ENCODE data around the gene ADAMTS16.
"Not testable (repeated sequence)": the region's sequence is repeated elsewhere in the genome, so short reads cannot be mapped to it uniquely, and the experiment has no call there.

Gene ADAMTS16, protein sequence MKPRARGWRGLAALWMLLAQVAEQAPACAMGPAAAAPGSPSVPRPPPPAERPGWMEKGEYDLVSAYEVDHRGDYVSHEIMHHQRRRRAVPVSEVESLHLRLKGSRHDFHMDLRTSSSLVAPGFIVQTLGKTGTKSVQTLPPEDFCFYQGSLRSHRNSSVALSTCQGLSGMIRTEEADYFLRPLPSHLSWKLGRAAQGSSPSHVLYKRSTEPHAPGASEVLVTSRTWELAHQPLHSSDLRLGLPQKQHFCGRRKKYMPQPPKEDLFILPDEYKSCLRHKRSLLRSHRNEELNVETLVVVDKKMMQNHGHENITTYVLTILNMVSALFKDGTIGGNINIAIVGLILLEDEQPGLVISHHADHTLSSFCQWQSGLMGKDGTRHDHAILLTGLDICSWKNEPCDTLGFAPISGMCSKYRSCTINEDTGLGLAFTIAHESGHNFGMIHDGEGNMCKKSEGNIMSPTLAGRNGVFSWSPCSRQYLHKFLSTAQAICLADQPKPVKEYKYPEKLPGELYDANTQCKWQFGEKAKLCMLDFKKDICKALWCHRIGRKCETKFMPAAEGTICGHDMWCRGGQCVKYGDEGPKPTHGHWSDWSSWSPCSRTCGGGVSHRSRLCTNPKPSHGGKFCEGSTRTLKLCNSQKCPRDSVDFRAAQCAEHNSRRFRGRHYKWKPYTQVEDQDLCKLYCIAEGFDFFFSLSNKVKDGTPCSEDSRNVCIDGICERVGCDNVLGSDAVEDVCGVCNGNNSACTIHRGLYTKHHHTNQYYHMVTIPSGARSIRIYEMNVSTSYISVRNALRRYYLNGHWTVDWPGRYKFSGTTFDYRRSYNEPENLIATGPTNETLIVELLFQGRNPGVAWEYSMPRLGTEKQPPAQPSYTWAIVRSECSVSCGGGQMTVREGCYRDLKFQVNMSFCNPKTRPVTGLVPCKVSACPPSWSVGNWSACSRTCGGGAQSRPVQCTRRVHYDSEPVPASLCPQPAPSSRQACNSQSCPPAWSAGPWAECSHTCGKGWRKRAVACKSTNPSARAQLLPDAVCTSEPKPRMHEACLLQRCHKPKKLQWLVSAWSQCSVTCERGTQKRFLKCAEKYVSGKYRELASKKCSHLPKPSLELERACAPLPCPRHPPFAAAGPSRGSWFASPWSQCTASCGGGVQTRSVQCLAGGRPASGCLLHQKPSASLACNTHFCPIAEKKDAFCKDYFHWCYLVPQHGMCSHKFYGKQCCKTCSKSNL

DNA sequence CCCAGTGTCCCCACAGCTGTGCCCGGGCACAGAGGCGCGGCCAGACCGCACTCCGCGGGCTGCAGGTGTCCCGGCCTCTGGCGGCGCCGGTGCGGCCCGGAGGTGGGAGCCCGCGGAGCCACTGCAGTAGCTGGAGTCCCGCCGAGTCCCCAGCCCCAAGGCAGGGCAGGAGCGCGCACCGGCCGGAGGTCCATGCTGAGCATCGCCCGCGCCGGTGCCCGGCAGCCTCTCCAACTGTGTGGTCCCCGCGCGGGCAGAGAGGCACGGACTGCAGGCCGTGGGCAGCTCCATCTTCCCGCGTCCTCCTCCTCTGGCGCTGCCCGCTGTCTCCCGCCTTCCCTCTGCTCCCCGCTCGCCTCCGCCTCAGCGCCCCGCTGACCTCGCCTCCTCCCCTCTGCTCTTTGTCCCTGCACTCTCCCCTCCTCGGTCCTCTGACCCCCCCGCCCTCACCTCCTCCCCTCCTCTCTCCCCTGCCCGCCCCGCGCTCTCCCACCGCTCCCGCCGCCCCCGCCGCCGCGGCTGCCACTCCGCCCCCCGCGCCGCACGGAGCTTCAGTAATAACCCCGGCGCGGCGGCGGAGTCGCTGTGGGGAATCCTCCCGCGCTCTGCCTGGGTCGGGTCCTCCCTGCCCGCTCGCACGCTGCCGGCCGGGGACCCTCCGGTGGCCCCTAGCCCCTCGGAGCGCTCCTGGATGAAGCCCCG is at the start of gene ADAMTS16:
ADAMTS16 (plus strand) TSS at position 554 of the 702 bp plus-strand sequence; CDS start at position 692, 138 bp downstream.
- DNase-seq: no peak

- no peak for DNase-seq
Measured at GRCh38 chr5:5092149-5092548, 48.0 kb upstream of the ADAMTS16 start.

DNA sequence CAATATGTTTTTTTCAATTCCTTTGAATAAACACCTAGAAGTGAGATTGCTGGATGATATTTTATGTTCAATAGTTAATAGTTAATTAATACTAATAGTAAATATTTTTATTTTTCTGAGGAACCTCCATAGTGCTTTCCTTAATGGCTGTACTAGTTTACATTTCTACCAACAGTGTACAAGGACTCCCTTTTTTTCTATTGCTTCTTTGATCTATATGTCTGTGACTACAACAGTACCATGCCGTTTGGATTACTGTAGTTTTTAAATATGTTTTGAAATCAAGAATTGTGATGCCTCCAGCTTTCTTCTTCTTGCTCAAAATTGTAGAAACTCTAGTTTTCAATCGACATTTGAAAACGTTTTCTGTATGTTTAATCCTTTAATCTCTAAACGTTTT is 39.5 kb upstream of the ADAMTS16 start:
- no peak for DNase-seq

GRCh38 chr5:5101676-5102075 is 38.5 kb upstream of the ADAMTS16 start:
- DNase-seq: no peak

DNA sequence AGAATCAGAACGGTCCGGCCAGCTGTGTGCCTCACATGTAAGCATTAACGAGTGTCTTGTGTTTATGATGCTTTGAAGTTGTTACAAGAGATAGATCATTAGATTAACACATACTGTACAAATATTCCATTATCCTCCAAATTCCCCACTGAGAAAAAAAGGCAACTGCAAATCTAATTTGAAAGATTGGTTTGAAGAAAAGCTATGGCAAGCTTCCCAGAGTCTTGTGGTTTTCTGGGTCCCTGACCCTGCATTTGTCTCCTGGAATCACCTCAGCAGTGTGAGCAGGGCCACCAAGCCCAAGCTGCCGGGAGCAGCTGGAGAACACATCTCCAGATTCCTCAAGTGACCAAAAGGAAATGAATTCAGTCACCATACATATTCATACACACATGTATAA is 36.9 kb upstream of the ADAMTS16 start:
- no peak for DNase-seq

DNA sequence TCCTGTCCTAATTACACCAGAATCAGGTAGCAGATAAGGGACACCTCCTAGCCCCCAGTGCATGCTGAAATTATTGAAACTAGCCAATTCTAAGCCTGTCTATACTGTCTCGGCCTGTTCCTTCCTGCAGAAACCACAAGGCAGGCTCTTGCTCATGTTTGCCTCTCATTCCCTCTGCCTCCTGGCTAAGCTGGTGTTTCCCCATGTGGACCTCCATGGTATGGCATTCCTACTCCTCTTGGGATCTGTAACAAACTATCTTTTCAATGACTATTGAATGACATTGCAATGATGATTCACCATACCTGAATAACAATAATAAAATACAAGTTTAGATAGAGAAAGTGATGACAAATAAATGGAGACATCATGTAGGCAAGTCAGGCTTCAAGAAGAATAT is 35.6 kb upstream of the ADAMTS16 start:
- no peak for DNase-seq

DNA sequence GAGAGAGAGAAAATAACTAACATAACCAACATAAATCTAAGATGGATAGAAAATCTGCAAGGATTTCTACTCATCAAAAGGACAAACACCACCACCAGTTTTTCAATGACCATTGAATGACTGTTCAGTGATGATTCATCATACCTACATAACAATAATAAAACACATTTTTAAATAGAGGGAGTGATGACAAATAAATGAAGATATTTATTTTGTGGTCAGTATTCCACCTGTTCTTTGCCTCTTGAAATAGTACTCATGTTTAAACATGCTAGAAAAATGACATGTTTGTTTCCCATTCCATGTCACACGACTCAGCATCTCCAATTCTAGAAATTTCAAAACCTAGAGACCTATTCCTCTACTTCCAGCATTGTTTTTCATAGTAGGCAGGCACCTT is 34.6 kb upstream of the ADAMTS16 start:
- no peak for DNase-seq

- no peak for DNase-seq
Measured at GRCh38 chr5:5116956-5117355, 23.2 kb upstream of the ADAMTS16 start.

- no peak for DNase-seq
Measured at GRCh38 chr5:5122776-5123175, 17.4 kb upstream of the ADAMTS16 start.

DNA sequence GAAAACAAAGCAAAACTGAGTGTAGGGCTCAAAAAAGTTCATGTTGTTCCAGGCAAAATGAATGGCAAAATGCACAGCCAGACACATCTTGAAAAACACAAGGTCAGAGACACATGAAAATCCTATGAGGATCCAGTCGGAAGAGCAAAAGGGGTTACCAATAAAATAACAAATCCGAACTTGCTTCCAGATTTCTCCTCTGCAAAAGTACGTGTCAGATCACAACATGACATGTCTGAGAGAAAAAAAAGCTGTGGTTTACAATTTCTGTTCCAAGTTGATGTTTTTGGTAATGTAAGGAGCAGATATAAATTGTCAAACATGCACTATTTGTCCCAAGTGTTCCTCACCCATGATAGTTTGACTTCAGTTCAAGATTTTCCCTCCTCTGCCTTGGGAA is 15.9 kb upstream of the ADAMTS16 start:
- DNase-seq: no peak

GRCh38 chr5:5126444-5126843 is 13.7 kb upstream of the ADAMTS16 start:
- no peak for DNase-seq

DNA sequence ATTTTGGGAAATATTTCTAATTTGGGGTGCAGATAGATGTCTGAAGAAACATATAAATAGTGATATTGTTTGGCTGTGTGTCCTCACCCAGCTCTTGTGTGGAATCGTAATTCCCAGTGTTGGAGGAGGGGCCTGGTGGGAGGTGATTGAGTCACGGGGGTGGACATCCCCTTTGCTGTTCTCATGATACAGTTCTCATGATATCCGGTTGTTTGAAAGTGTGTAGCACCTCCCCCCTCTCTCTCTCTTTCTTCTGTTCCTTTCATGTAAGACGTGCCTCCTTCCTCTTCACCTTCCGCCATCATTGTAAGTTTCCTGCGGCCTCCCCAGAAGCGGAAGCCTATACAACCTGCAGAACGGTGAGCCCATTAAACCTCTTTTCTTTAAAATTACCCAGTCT is 11.4 kb upstream of the ADAMTS16 start:
- DNase-seq: no peak

GRCh38 chr5:5132234-5132633 is 7.9 kb upstream of the ADAMTS16 start:
- no peak for DNase-seq

DNA sequence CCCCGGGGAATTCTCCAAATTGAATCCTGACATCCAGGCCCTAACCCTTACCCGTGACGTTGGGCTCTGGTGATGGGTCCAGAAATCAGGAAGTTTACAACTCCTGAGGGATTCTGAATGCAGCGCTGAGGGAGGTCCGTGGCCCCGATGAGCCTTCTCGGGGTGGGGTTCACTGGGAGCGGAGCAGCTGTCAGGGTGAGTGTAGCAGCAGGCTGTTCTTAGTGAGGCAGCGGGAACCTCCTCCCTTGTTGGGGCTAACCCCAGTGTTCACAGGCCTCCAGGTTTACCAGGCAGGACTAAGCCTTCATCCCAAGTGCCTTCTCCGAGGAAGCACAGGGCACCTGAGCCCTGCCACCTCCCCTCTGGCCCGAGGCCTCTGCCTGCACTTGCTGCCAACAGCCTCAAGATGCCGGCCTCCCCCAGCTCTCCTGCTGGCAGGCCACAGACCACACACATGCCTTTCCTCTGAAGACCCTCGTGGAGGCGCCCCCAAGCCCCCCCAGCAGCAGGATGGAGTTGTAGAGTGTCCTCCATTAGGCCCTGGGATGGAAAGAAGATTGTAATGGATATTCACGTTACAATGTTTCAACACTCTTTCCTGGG is 7.3 kb upstream of the ADAMTS16 start:
- DNase-seq: no peak

DNA sequence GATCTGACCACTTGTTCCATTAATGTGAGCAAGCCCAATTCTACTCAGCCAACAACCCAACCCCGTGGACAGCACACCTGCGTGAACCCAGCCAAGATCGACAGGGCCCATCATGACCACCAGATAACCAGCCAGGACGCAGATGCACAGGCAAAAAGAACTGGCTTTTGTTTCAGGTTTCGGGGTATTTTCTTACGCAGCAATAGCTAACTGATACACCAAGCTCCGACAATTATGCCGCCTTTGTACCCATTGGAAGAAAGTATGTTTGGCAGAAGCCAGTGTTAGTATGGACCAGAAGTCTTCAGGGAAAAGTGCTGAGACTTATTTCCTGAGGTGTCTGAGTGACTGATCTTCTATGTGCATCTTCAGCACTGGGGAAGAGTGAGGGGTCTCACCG is 6.0 kb upstream of the ADAMTS16 start:
- no peak for DNase-seq

- DNase-seq: no peak
Measured at GRCh38 chr5:5135957-5136676, 4.0 kb upstream of the ADAMTS16 start.

DNA sequence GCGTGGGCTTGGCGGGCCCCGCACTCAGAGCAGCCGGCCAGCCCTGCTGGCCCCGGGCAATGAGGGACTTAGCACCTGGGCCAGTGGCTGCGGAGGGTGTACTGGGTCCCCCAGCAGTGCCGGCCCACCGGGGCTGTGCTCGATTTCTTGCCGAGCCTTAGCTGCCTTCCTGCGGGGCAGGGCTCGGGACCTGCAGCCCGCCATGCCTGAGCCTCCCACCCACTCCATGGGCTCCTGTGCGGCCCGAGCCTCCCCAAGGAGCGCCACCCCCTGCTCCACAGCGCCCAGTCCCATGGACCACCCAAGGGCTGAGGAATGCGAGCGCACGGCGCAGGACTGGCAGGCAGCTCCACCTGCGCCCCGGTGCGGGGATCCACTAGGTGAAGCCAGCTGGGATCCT is 2.3 kb upstream of the ADAMTS16 start:
- DNase-seq: not testable (repeated sequence)

- no peak for DNase-seq
Measured at GRCh38 chr5:5139336-5139776, 774 bp upstream of the ADAMTS16 start.

DNA sequence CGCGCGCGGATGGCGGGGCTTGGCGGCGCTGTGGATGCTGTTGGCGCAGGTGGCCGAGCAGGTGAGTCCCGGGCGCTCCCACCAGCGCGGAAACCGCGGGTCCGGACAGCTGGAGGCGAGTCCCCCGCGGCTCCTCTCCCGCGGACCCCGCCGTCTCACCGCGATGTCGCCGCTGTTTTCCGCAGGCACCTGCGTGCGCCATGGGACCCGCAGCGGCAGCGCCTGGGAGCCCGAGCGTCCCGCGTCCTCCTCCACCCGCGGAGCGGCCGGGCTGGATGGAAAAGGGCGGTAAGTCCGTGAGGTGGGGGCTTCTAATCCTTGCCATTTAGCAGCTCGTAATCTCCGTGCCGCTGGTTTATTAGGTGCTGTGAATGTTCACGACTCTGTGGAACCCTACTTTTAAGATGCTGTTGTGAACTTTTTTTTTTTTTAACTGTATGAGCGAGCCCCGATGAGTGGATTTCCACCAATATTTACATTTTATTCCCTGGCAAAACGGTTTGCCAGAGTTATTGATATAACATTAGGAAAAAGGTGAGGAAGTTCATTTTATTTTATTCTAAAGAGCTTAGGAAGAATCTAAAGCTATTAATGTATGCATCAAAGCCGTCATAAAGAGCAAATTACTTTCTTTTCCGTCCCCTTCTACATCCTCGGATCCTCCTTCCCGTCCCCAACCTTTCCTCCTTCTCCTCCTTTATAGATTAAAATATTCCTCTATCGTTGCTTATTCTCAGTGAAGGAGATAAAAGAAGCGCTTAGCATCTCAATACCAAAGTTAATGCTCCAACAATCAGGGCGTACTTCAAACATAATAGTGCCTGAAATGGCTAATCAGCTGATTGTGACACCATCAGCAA is 579 bp downstream of the ADAMTS16 start:
- no peak for DNase-seq

DNA sequence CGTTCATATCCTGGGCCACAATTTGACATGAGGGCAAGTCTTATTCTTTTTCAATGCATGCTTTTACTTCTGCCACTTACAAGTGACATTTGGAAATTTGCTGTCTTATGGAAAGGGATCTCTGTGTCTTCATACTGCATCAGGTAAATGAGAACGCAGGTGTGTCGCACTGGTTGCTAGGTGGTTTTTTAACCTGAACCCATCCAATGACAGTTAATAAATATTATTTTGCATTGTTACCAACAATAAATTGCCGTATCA is 1.1 kb downstream of the ADAMTS16 start:
- no peak for DNase-seq
